ENCODE data around the gene PKP1. TPM values are rescaled to one million over a fixed set of nuclear protein-coding genes. Genes with fewer than 3 reads are reported as not detected.

PKP1 gene
- total and polyA plus RNA-seq, 2 experiments from 2014 or later: 0.19 to 0.83 TPM

DNA sequence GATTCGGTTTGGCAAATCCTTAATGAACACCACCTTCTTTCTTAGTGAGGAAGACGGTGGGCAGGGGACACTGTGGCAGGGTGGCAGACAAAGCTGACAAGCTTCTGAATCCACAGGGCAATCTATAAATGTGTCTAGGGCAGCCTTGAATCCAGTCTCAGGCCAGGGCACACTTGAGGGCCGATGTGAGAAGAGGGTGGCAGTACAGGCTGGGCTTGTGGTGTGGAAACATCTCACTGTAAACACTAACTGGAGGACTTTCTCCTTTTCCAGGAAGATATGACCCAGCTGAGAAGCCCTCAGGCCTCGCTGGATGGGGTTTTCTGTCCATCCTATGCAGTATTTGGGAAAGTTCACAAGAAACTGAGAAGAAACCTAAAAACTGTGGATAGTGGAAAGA, 46.5 kb downstream of the PKP1 start:
- Histone ChIP-seq H2AFZ (no peak overlapping the region), H3K79me2 (replicated peaks; ENCODE audit: insufficient read depth) (no peaks in the 10 kb centered on the region), H3K27me3 (ENCODE audit: insufficient read depth) (no peaks in the 10 kb centered on the region), H3K27ac (ENCODE audit: low read depth) (no peak overlapping the region), H3F3A (replicated peaks; ENCODE audit: low read depth) (no peaks in the 10 kb centered on the region), H3K4me3 (no peak overlapping the region), H3K4me2 (no peak overlapping the region), H3K4me1 (ENCODE audit: insufficient read depth) (no peaks in the 10 kb centered on the region), H4K20me1 (replicated peaks; ENCODE audit: insufficient read depth) (no peaks in the 10 kb centered on the region), H3K9me2 (ENCODE audit: insufficient read depth) (no peaks in the 10 kb centered on the region), H3K36me3 (ENCODE audit: insufficient read depth) (no peaks in the 10 kb centered on the region)
- no peaks in the 10 kb centered on the region; the same call in 2 of the 3 replicates for H3K36me3 Mint-ChIP-seq (ENCODE audit: low read depth)
- H3K4me1 Mint-ChIP-seq: no peaks in the 10 kb centered on the region
- peaks cover 13% of the 10 kb centered on the region for H3K27me3 Mint-ChIP-seq (ENCODE audit: insufficient read depth, low read depth, poor library complexity)
- no peak for ATAC-seq
- no peak for DNase-seq (ENCODE audit: low spot score)
- H3K4me3 Mint-ChIP-seq: no peak overlapping the region
- no peaks in the 10 kb centered on the region for H3K9me3 Mint-ChIP-seq
- no peak for TF ChIP-seq EZH2 (IDR thresholded peaks at IDR 0.05; ENCODE audit: low read depth, unreplicated experiment)
- TF ChIP-seq, protein P1, sequence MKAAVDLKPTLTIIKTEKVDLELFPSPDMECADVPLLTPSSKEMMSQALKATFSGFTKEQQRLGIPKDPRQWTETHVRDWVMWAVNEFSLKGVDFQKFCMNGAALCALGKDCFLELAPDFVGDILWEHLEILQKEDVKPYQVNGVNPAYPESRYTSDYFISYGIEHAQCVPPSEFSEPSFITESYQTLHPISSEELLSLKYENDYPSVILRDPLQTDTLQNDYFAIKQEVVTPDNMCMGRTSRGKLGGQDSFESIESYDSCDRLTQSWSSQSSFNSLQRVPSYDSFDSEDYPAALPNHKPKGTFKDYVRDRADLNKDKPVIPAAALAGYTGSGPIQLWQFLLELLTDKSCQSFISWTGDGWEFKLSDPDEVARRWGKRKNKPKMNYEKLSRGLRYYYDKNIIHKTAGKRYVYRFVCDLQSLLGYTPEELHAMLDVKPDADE (IDR thresholded peaks at IDR 0.05): no peak
- no peak for TF ChIP-seq EZH2phosphoT487 (IDR thresholded peaks at IDR 0.05; ENCODE audit: unreplicated experiment)
- TF ChIP-seq CREB1 (CRISPR knock-in tag; IDR thresholded peaks at IDR 0.05; ENCODE audit: low read depth): no peak
- TF ChIP-seq ZNF331 (CRISPR knock-in tag; IDR thresholded peaks at IDR 0.05; ENCODE audit: low read depth): no peak
- no peak for TF ChIP-seq JUNB (IDR thresholded peaks at IDR 0.05; ENCODE audit: unreplicated experiment)
- TF ChIP-seq, protein P2, sequence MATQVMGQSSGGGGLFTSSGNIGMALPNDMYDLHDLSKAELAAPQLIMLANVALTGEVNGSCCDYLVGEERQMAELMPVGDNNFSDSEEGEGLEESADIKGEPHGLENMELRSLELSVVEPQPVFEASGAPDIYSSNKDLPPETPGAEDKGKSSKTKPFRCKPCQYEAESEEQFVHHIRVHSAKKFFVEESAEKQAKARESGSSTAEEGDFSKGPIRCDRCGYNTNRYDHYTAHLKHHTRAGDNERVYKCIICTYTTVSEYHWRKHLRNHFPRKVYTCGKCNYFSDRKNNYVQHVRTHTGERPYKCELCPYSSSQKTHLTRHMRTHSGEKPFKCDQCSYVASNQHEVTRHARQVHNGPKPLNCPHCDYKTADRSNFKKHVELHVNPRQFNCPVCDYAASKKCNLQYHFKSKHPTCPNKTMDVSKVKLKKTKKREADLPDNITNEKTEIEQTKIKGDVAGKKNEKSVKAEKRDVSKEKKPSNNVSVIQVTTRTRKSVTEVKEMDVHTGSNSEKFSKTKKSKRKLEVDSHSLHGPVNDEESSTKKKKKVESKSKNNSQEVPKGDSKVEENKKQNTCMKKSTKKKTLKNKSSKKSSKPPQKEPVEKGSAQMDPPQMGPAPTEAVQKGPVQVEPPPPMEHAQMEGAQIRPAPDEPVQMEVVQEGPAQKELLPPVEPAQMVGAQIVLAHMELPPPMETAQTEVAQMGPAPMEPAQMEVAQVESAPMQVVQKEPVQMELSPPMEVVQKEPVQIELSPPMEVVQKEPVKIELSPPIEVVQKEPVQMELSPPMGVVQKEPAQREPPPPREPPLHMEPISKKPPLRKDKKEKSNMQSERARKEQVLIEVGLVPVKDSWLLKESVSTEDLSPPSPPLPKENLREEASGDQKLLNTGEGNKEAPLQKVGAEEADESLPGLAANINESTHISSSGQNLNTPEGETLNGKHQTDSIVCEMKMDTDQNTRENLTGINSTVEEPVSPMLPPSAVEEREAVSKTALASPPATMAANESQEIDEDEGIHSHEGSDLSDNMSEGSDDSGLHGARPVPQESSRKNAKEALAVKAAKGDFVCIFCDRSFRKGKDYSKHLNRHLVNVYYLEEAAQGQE (IDR thresholded peaks at IDR 0.05; ENCODE audit: unreplicated experiment): no peak
- TF ChIP-seq ZNF114 (CRISPR knock-in tag; IDR thresholded peaks at IDR 0.05): no peak
- TF ChIP-seq, protein P3, sequence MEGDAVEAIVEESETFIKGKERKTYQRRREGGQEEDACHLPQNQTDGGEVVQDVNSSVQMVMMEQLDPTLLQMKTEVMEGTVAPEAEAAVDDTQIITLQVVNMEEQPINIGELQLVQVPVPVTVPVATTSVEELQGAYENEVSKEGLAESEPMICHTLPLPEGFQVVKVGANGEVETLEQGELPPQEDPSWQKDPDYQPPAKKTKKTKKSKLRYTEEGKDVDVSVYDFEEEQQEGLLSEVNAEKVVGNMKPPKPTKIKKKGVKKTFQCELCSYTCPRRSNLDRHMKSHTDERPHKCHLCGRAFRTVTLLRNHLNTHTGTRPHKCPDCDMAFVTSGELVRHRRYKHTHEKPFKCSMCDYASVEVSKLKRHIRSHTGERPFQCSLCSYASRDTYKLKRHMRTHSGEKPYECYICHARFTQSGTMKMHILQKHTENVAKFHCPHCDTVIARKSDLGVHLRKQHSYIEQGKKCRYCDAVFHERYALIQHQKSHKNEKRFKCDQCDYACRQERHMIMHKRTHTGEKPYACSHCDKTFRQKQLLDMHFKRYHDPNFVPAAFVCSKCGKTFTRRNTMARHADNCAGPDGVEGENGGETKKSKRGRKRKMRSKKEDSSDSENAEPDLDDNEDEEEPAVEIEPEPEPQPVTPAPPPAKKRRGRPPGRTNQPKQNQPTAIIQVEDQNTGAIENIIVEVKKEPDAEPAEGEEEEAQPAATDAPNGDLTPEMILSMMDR (conservative IDR thresholded peaks at IDR 0.05; ENCODE audit: low read depth in 2 of 2): no peak
- TF ChIP-seq POLR2AphosphoS5 (IDR thresholded peaks at IDR 0.05; ENCODE audit: low read depth): no peak
- H3K27ac Mint-ChIP-seq: no peak overlapping the region
